HG03342 (cell line): ENCODE data around the gene RINL.
"Not testable (repeated sequence)": the region's sequence is repeated elsewhere in the genome, so short reads cannot be mapped to it uniquely, and the experiment has no call there.

Experiments
- ATAC-seq: cut with Tn5 transposase; IDR thresholded peaks from one replicate; pipeline ENCODE4 v1.9.1; 2021; ENCODE audit warnings: mild to moderate bottlenecking, moderate library complexity; ENCODE audit not compliant: unreplicated experiment

RINL gene

GRCh38 chr19:38875656-38876395, 2.2 kb downstream of the RINL start:
- ATAC-seq: no peak

- not testable (repeated sequence) for ATAC-seq
Measured at GRCh38 chr19:38873400-38873799, 4.7 kb downstream of the RINL start.

GRCh38 chr19:38870612-38871011, 7.5 kb downstream of the RINL start:
- ATAC-seq: no peak

GRCh38 chr19:38869836-38870607, 8.1 kb downstream of the RINL start:
- no peak for ATAC-seq

GRCh38 chr19:38869160-38869835, 8.8 kb downstream of the RINL start:
- ATAC-seq: no peak

- ATAC-seq: no peak
Measured at GRCh38 chr19:38868551-38868950, 9.5 kb downstream of the RINL start.

GRCh38 chr19:38867171-38867780, 10.8 kb downstream of the RINL start:
- ATAC-seq: no peak

- ATAC-seq: no peak
Measured at GRCh38 chr19:38862321-38863059, 15.6 kb downstream of the RINL start.

GRCh38 chr19:38861368-38861767, 16.7 kb downstream of the RINL start:
- no peak for ATAC-seq

GRCh38 chr19:38859631-38860204, 18.4 kb downstream of the RINL start:
- ATAC-seq: not testable (repeated sequence)

- ATAC-seq: no peak
Measured at GRCh38 chr19:38856813-38857212, 21.3 kb downstream of the RINL start.

- not testable (repeated sequence) for ATAC-seq
Measured at GRCh38 chr19:38855751-38856150, 22.3 kb downstream of the RINL start.

- not testable (repeated sequence) for ATAC-seq
Measured at GRCh38 chr19:38854961-38855360, 23.1 kb downstream of the RINL start.

GRCh38 chr19:38853214-38853613, 24.9 kb downstream of the RINL start:
- ATAC-seq: no peak

GRCh38 chr19:38852231-38853044, 25.6 kb downstream of the RINL start:
- ATAC-seq: no peak

GRCh38 chr19:38851622-38852230, 26.3 kb downstream of the RINL start:
- no peak for ATAC-seq

- ATAC-seq: no peak
Measured at GRCh38 chr19:38850976-38851621, 27.0 kb downstream of the RINL start.

- peak; percentile 59 for ATAC-seq
Measured at GRCh38 chr19:38850436-38850975, 27.6 kb downstream of the RINL start.
